Panc1 (cell line): ENCODE results near the gene CNN2. TPM values are rescaled to one million over a fixed set of nuclear protein-coding genes. Genes with fewer than 3 reads are reported as not detected.

Experiments used
- ATAC-seq: fragments of 200-7000 bp; cut with Tn5 transposase; 2 replicates; pipeline ENCODE4 v1.9.1; 2020; ENCODE audit warnings: mild to moderate bottlenecking, moderate library complexity
- BruUV-seq: library from RNA; stranded (reverse); fragments of 400-500 nt; replicated peaks from 2 replicates; lab custom pipeline; 2021; lab: Mats Ljungman, UMichigan
- CTCF ChIA-PET: fragments of 300-600 bp; sonication (Branson Sonifier 250); formaldehyde crosslinking; loops from one replicate; lab custom pipeline; 2022; ENCODE audit warnings: antibody characterized with exemption; lab: Charles Lee
- POLR2A ChIA-PET: fragments of 300-600 bp; sonication (Branson Sonifier 250); formaldehyde crosslinking; loops from one replicate; lab custom pipeline; 2022; ENCODE audit warnings: antibody characterized with exemption; lab: Charles Lee
- DNase-seq: peaks from one replicate; pipeline ENCODE4 v3.0.0-alpha.2; 2010; ENCODE audit warnings: low read depth, low spot score
- H3K27ac ChIP-seq: 2 replicates; pipeline ENCODE4 v1.5.1; 2011; ENCODE audit warnings: mild to moderate bottlenecking, low read length, inconsistent platforms
- H3K27me3 ChIP-seq: fragments of 200-500 bp; sonication (Bioruptor generic); 2 replicates; pipeline ENCODE4 v1.6.0; 2014; ENCODE audit warnings: low read length, inconsistent platforms; ENCODE audit not compliant: control insufficient read depth, insufficient read depth
- H3K36me3 ChIP-seq: fragments of 200-500 bp; sonication (Bioruptor generic); 2 replicates; pipeline ENCODE4 v1.5.1; 2014; ENCODE audit warnings: inconsistent platforms, mild to moderate bottlenecking, low read length, moderate library complexity; ENCODE audit not compliant: control insufficient read depth, insufficient read depth
- H3K4me1 ChIP-seq: 2 replicates; pipeline ENCODE4 v1.5.1; 2011; ENCODE audit warnings: inconsistent platforms, mild to moderate bottlenecking, low read length, moderate library complexity; ENCODE audit not compliant: control insufficient read depth, insufficient read depth
- H3K4me3 ChIP-seq, 2 experiments: 2 replicates each; pipeline ENCODE4 v1.5.1; 2011 to 2012; ENCODE audit warnings: low read depth in 2 of 2, low read length in 2 of 2, mild to moderate bottlenecking in 2 of 2, inconsistent platforms in 1 of 2, moderate library complexity in 1 of 2
- H3K9me3 ChIP-seq: fragments of 200-500 bp; sonication (Bioruptor generic); 2 replicates; pipeline ENCODE4 v1.5.1; 2014; ENCODE audit warnings: low read depth, mild to moderate bottlenecking, inconsistent platforms, low read length, moderate library complexity; ENCODE audit not compliant: control insufficient read depth, insufficient read depth
- POLR2AphosphoS5 ChIP-seq: IDR thresholded peaks from 2 replicates; pipeline ENCODE4 v1.6.1; 2012; ENCODE audit warnings: mild to moderate bottlenecking, low read depth, low read length, moderate library complexity
- SIN3A ChIP-seq: IDR thresholded peaks from 2 replicates; pipeline ENCODE4 v1.6.1; 2012; ENCODE audit warnings: low read depth, mild to moderate bottlenecking, low read length, moderate library complexity, borderline replicate concordance; ENCODE audit not compliant: insufficient read depth
- TCF7L2 ChIP-seq: IDR thresholded peaks from 2 replicates; pipeline ENCODE4 v1.6.1; 2011; ENCODE audit warnings: mild to moderate bottlenecking, low read depth, low read length, inconsistent platforms
- in situ Hi-C: cut with HindIII; loops from 2 replicates; pipeline ENCODE4 v1.10.0; 2016; ENCODE audit warnings: low sequenced_read_pairs, low pct_unique_long_range_greater_than_20kb
- intact Hi-C: fragments of 100-400 bp; cut with micrococcal nuclease; formaldehyde crosslinking; loops from one replicate; pipeline ENCODE4 v1.10.0; 2022; ENCODE audit not compliant: unreplicated experiment
- total RNA-seq: library from RNA; stranded (reverse); gene quantifications from one replicate; pipeline ENCODE4 v1.2.1, GENCODE V29; 2021; ENCODE audit not compliant: unreplicated experiment
- TF ChIP-seq, protein P1 (sequence below), 2 experiments: IDR thresholded peaks; 2 replicates each; pipeline ENCODE4 v1.6.1; 2011 to 2012; ENCODE audit warnings: low read depth in 2 of 2, control low read depth in 1 of 2, low read length in 1 of 2, mild to moderate bottlenecking in 1 of 2, moderate library complexity in 1 of 2; ENCODE audit not compliant: insufficient read depth in 1 of 2
- TF ChIP-seq, protein P2 (sequence below): fragments of 450-650 bp; IDR thresholded peaks from 2 replicates; pipeline ENCODE4 v1.5.1; 2017; ENCODE audit warnings: mild to moderate bottlenecking

The CNN2 gene
- total RNA-seq, 1 experiment from 2014 or later, result 203 TPM

DNA sequence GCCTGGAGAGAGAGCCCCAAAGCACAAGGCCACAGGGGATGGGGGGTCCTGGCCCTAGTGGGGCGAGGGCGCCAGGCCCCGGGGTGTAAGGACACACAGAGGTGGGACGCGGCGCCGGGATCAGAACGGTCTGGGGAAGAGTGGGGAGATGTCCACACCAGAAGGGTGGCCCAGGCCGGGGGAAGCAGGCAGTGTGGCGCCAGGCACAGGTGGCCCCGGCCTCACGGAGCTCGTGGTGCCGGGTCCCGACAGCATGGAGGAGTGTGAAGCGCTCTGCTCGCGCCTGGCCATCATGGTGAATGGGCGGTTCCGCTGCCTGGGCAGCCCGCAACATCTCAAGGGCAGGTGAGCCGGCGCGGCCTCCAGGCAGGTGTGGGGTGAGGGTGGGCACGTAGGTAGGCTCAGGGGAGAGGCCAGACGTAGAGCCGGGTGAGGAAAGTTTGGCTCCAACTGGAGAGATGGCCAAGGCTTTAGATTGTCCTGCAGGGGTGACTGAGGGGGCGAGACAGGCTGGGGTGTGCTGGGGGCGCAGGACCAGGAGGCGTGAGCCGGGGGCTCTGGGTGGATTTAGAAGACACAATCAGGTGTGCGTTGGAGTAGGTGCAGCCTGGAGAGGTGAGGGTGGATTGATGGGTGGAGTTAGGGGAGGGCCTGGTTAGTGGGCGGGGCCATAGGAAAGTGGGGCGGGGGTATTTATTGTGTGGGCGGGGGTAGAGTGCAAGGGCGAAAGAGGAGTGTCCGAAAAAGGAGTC, 37.7 kb downstream of the CNN2 start:
- Histone ChIP-seq H3K27ac (no peak overlapping the region), H3K27me3 (no peaks in the 10 kb centered on the region), H3K4me1 (peaks cover 17% of the 10 kb centered on the region), H3K9me3 (no peaks in the 10 kb centered on the region), H3K4me3 (no peak overlapping the region), H3K36me3 (no peaks in the 10 kb centered on the region; the same call in 1 of the 2 replicates)
- no TSS peak for BruUV-seq
- ATAC-seq (peak; percentile 12; the same call in 1 of the 2 replicates), DNase-seq (no peak)
- in situ Hi-C loops (no loop called here), intact Hi-C loops (no loop called here)
- POLR2A ChIA-PET, result no interaction called here
- CTCF ChIA-PET, result interaction anchor here (0.5 to 0.6 kb wide), 2 partner anchors 65 to 178 kb away, joined by 4 to 7 read pairs; partner anchors contain the start of gene ATP5F1D
- TF ChIP-seq TCF7L2 (no peak), POLR2AphosphoS5 (no peak; the same call in 1 of the 2 replicates), SIN3A (no peak)
- TF ChIP-seq, protein P1, sequence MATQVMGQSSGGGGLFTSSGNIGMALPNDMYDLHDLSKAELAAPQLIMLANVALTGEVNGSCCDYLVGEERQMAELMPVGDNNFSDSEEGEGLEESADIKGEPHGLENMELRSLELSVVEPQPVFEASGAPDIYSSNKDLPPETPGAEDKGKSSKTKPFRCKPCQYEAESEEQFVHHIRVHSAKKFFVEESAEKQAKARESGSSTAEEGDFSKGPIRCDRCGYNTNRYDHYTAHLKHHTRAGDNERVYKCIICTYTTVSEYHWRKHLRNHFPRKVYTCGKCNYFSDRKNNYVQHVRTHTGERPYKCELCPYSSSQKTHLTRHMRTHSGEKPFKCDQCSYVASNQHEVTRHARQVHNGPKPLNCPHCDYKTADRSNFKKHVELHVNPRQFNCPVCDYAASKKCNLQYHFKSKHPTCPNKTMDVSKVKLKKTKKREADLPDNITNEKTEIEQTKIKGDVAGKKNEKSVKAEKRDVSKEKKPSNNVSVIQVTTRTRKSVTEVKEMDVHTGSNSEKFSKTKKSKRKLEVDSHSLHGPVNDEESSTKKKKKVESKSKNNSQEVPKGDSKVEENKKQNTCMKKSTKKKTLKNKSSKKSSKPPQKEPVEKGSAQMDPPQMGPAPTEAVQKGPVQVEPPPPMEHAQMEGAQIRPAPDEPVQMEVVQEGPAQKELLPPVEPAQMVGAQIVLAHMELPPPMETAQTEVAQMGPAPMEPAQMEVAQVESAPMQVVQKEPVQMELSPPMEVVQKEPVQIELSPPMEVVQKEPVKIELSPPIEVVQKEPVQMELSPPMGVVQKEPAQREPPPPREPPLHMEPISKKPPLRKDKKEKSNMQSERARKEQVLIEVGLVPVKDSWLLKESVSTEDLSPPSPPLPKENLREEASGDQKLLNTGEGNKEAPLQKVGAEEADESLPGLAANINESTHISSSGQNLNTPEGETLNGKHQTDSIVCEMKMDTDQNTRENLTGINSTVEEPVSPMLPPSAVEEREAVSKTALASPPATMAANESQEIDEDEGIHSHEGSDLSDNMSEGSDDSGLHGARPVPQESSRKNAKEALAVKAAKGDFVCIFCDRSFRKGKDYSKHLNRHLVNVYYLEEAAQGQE (IDR thresholded peaks at IDR 0.05; ENCODE audit: insufficient read depth in 1 of 2, low read depth in 2 of 2, low read length in 1 of 2), result no peak
- TF ChIP-seq, protein P2, sequence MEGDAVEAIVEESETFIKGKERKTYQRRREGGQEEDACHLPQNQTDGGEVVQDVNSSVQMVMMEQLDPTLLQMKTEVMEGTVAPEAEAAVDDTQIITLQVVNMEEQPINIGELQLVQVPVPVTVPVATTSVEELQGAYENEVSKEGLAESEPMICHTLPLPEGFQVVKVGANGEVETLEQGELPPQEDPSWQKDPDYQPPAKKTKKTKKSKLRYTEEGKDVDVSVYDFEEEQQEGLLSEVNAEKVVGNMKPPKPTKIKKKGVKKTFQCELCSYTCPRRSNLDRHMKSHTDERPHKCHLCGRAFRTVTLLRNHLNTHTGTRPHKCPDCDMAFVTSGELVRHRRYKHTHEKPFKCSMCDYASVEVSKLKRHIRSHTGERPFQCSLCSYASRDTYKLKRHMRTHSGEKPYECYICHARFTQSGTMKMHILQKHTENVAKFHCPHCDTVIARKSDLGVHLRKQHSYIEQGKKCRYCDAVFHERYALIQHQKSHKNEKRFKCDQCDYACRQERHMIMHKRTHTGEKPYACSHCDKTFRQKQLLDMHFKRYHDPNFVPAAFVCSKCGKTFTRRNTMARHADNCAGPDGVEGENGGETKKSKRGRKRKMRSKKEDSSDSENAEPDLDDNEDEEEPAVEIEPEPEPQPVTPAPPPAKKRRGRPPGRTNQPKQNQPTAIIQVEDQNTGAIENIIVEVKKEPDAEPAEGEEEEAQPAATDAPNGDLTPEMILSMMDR, result no peak

DNA sequence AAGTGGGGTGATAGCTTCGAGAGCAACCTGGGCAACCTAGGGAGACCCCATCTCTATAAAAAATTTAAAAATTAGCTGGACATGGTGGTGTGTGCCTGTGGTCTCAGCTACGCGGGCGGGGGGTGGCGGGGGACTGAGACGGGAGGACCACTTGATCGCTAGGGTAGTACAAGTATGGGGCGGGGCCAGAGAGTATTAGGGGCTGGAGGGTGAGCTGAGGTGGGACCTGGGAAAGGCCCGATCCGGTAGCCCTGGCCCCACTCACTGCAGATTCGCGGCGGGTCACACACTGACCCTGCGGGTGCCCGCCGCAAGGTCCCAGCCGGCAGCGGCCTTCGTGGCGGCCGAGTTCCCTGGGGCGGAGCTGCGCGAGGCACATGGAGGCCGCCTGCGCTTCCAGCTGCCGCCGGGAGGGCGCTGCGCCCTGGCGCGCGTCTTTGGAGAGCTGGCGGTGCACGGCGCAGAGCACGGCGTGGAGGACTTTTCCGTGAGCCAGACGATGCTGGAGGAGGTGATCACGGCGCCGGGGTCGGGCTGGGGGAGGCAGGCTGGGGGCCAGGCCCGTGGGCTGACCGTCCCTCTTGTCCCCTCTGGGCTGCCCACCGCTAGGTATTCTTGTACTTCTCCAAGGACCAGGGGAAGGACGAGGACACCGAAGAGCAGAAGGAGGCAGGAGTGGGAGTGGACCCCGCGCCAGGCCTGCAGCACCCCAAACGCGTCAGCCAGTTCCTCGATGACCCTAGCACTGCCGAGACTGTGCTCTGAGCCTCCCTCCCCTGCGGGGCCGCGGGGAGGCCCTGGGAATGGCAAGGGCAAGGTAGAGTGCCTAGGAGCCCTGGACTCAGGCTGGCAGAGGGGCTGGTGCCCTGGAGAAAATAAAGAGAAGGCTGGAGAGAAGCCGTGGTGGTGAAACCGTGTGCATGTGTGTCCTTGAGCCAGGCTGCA, 38.5 kb downstream of the CNN2 start:
- DNase-seq (no peak), ATAC-seq (peak; percentile 82)
- POLR2A ChIA-PET, result interaction anchor here (0.6 kb wide), 1 partner anchor 12 kb away, joined by 5 read pairs; no protein-coding TSS in a partner anchor
- H3K4me3 ChIP-seq, result peak overlapping the region in 1 of 2 experiments; percentile 16; a peak in 1 of 4 replicates
- H3K4me1 ChIP-seq, result peaks cover 17% of the 10 kb centered on the region
- H3K9me3 ChIP-seq, result no peaks in the 10 kb centered on the region
- no TSS peak for BruUV-seq
- intact Hi-C loops (no loop called here), in situ Hi-C loops (no loop called here)
- peak overlapping the region; percentile 66 for H3K27ac ChIP-seq
- CTCF ChIA-PET, result interaction anchor here (0.6 kb wide), 1 partner anchor 17 kb away, joined by 7 read pairs; no protein-coding TSS in a partner anchor
- TF ChIP-seq, protein P2, result peak; percentile 88
- no peak for TF ChIP-seq SIN3A
- no peaks in the 10 kb centered on the region for H3K27me3 ChIP-seq
- H3K36me3 ChIP-seq, result no peaks in the 10 kb centered on the region; the same call in 1 of the 2 replicates
